HepG2 (cell line): ENCODE measurements around the gene CERS3. TPM values are rescaled to one million over a fixed set of nuclear protein-coding genes. Genes with fewer than 3 reads are reported as not detected.

Source experiments
- ATAC-seq: fragments of 200-7000 bp; cut with Tn5 transposase; 3 replicates; pipeline ENCODE4 v1.9.1; 2020; ENCODE audit warnings: mild to moderate bottlenecking, moderate library complexity
- BruUV-seq: library from RNA; stranded (reverse); fragments of 400-500 nt; replicated peaks from 2 replicates; lab custom pipeline; 2021; lab: Mats Ljungman, UMichigan
- CTCF ChIA-PET: fragments of 300-600 bp; formaldehyde crosslinking; extraction: SDS; loops from one replicate; lab custom pipeline; 2021; ENCODE audit warnings: low total read pairs, inconsistent platforms, low intra/inter-chr PET ratio; lab: Yijun Ruan, JAX
- POLR2A ChIA-PET: fragments of 350-600 bp; sonication (Branson Sonifier 250); formaldehyde crosslinking; loops from one replicate; lab custom pipeline; 2020; ENCODE audit warnings: antibody characterized with exemption, inconsistent platforms; lab: Yijun Ruan, JAX
- DNase-seq: peaks from one replicate; pipeline ENCODE4 v3.0.0-alpha.2; 2015; ENCODE audit warnings: low spot score
- FAIRE-seq: peaks from 3 replicates; lab custom pipeline; 2011; peaks lifted over from hg19 to GRCh38; lab: Jason Lieb, UNC
- H2AFZ ChIP-seq: one replicate; pipeline ENCODE4 v1.6.1; 2011; ENCODE audit warnings: low read length, inconsistent platforms
- H3K27ac ChIP-seq: fragments of 300-600 bp; 3 replicates; pipeline ENCODE4 v1.8.0; 2011; ENCODE audit warnings: mixed run types, mild to moderate bottlenecking, mixed read lengths, low read length, inconsistent platforms; ENCODE audit not compliant: insufficient read depth; ENCODE audit errors: extremely low read length
- H3K27me3 ChIP-seq, 2 experiments: fragments of 200-600 bp in 1 of 2; 2 replicates in 1 of 2; 3 replicates in 1 of 2; pipeline versions ENCODE4 v1.6.0 to v1.8.0; 2011; ENCODE audit warnings: low read length in 2 of 2, mild to moderate bottlenecking in 2 of 2, moderate library complexity in 2 of 2, inconsistent platforms in 1 of 2; ENCODE audit not compliant: insufficient read depth in 2 of 2, control insufficient read depth in 1 of 2
- H3K36me3 ChIP-seq, 2 experiments: fragments of 200-600 bp in 1 of 2; replicated peaks in 1 of 2; 2 replicates in 1 of 2; 3 replicates in 1 of 2; pipeline versions ENCODE4 v1.5.1 to v1.8.0; 2011; ENCODE audit warnings: low read length in 2 of 2, inconsistent platforms in 1 of 2; ENCODE audit not compliant: insufficient read depth in 2 of 2, control insufficient read depth in 1 of 2
- H3K4me1 ChIP-seq: 2 replicates; pipeline ENCODE4 v1.5.1; 2012; ENCODE audit warnings: low read length, inconsistent platforms; ENCODE audit not compliant: insufficient read depth
- H3K4me2 ChIP-seq: 2 replicates; pipeline ENCODE4 v1.6.0; 2011; ENCODE audit warnings: low read depth, low read length, inconsistent platforms
- H3K4me3 ChIP-seq, 3 experiments: fragments of 200-600 bp in 1 of 3; sonication (generic), shearing (Covaris generic) in 1 of 3; replicated peaks in 1 of 3; 2 replicates each; pipeline ENCODE4 v1.5.1; 2011 to 2016; ENCODE audit warnings: low read length in 3 of 3, inconsistent platforms in 2 of 3, low read depth in 2 of 3, mild to moderate bottlenecking in 2 of 3, control low read depth in 1 of 3, mixed read lengths in 1 of 3; ENCODE audit not compliant: insufficient read depth in 1 of 3
- H3K79me2 ChIP-seq: one replicate; pipeline ENCODE4 v1.6.1; 2011; ENCODE audit warnings: low read length, inconsistent platforms; ENCODE audit not compliant: insufficient read depth
- H3K9ac ChIP-seq: 2 replicates; pipeline ENCODE4 v1.6.0; 2011; ENCODE audit warnings: mild to moderate bottlenecking, low read depth, low read length, inconsistent platforms; ENCODE audit not compliant: insufficient read depth
- H3K9me3 ChIP-seq: 2 replicates; pipeline ENCODE4 v1.5.1; 2012; ENCODE audit warnings: mild to moderate bottlenecking, low read length
- H4K20me1 ChIP-seq: 2 replicates; pipeline ENCODE4 v1.6.0; 2011; ENCODE audit warnings: inconsistent platforms, mild to moderate bottlenecking, low read length, moderate library complexity; ENCODE audit not compliant: insufficient read depth
- HNRNPH1 ChIP-seq: fragments of 200-400 bp; formaldehyde crosslinking; optimal IDR thresholded peaks from 2 replicates; pipeline ENCODE3; 2017; ENCODE audit warnings: mild to moderate bottlenecking, low read depth, low read length
- KDM4B ChIP-seq: sonication (generic); formaldehyde crosslinking; IDR thresholded peaks from 2 replicates; pipeline ENCODE4 v1.4.0; 2020; ENCODE audit warnings: missing genetic modification reagents
- SPEN ChIP-seq: sonication (generic); formaldehyde crosslinking; IDR thresholded peaks from 2 replicates; pipeline ENCODE4 v1.5.1; 2020; ENCODE audit warnings: low read depth, mild to moderate bottlenecking, missing genetic modification reagents
- TAF1 ChIP-seq: sonication (generic); formaldehyde crosslinking; IDR thresholded peaks from 2 replicates; pipeline ENCODE4 v1.4.0; 2020; ENCODE audit warnings: missing genetic modification reagents
- ZNF24 ChIP-seq: fragments of 450-650 bp; IDR thresholded peaks from 2 replicates; pipeline ENCODE4 v1.6.1; 2017; ENCODE audit warnings: antibody characterized with exemption, mild to moderate bottlenecking
- ZNF34 ChIP-seq: sonication (generic); formaldehyde crosslinking; IDR thresholded peaks from 2 replicates; pipeline ENCODE4 v1.4.0; 2020; ENCODE audit warnings: mild to moderate bottlenecking, missing genetic modification reagents, borderline replicate concordance
- ZNF44 ChIP-seq: sonication (generic); formaldehyde crosslinking; IDR thresholded peaks from 2 replicates; pipeline ENCODE4 v1.5.1; 2020; ENCODE audit warnings: mild to moderate bottlenecking, missing genetic modification reagents
- ZNF652 ChIP-seq: IDR thresholded peaks from 2 replicates; pipeline ENCODE4 v1.6.1; 2016; ENCODE audit warnings: low read depth, borderline replicate concordance
- WGBS: methylation state at CpG from one replicate; pipeline ENCODE4 v1.1.6; 2017; ENCODE audit warnings: low lambda C conversion rate; 5-methylcytosine and 5-hydroxymethylcytosine counted together
- in situ Hi-C: cut with HindIII; loops from 2 replicates; pipeline ENCODE4 v1.10.0; 2017; ENCODE audit warnings: low pct_unique_long_range_greater_than_20kb; ENCODE audit not compliant: extremely low pct_ligation_motif_present
- intact Hi-C: fragments of 100-400 bp; cut with micrococcal nuclease; formaldehyde crosslinking; loops from one replicate; pipeline ENCODE4 v1.10.0; 2022; ENCODE audit not compliant: unreplicated experiment
- polyA plus RNA-seq, 8 experiments: library from polyadenylated mRNA; depleted of rRNA in 3 of 8; stranded (reverse) in 7 of 8; unstranded in 1 of 8; fragments of >200 nt; fragmentation: Illumina TruSeq in 4 of 8; extraction: Trizol in 4 of 8; gene quantifications; 2 replicates each; pipeline versions ENCODE4 v1.2.1 to v1.2.3, GENCODE V29; 2011 to 2016; ENCODE audit warnings: low read depth in 4 of 8, missing spikeins in 1 of 8, mixed read lengths in 1 of 8; ENCODE audit not compliant: insufficient read depth in 1 of 8
- total RNA-seq, 5 experiments: library from RNA; depleted of rRNA; stranded (reverse); fragments of >200 nt; fragmentation: Illumina TruSeq; extraction: Trizol; gene quantifications; 2 replicates each; pipeline ENCODE4 v1.2.3, GENCODE V29; 2016; ENCODE audit warnings: low read depth in 1 of 5
- TF ChIP-seq, protein P1 (sequence below): sonication (generic); formaldehyde crosslinking; IDR thresholded peaks from 2 replicates; pipeline ENCODE4 v1.8.0; 2023; ENCODE audit warnings: mild to moderate bottlenecking, missing genetic modification reagents
- TF ChIP-seq, protein P2 (sequence below): sonication (generic); formaldehyde crosslinking; IDR thresholded peaks from 2 replicates; pipeline ENCODE4 v1.4.0; 2020; ENCODE audit warnings: missing genetic modification reagents
- TF ChIP-seq, protein P3 (sequence below): sonication (generic); formaldehyde crosslinking; IDR thresholded peaks from 2 replicates; pipeline ENCODE4 v1.5.1; 2020; ENCODE audit warnings: mild to moderate bottlenecking, missing genetic modification reagents, moderate library complexity

The CERS3 gene
- total and polyA plus RNA-seq, 2 of the 13 experiments (the other 11 are each of a cell fraction or from before 2014, with no cell fraction given) = not detected

DNA sequence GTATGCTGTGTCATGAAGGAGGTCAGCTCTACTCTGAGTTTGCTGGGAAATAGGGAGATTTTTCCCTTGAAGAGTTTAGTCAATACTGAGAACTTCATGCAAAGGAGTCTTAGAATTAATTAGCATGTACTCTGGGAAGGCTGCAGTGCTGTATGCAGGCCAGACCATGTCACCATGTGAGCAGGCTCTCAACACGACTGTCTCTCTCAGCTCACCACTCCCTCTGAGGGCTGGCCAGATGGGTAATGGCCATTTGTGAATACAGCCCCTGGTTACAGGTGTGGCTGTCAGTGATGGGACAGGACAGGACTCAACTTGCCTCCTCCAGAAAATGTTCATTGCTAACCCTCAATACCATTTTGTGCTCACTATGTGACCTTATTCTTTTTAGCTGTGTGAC, 5.1 kb upstream of the CERS3 start:
- H2AFZ ChIP-seq = no peak overlapping the region
- in situ Hi-C loops (no loop called here), intact Hi-C loops (no loop called here)
- no peaks in the 10 kb centered on the region for H3K9me3 ChIP-seq
- H3K36me3 ChIP-seq = no peaks in the 10 kb centered on the region
- H3K4me3 ChIP-seq = no peak overlapping the region
- no peak overlapping the region for H3K9ac ChIP-seq
- no peak overlapping the region for H3K27ac ChIP-seq
- H3K4me2 ChIP-seq = no peak overlapping the region
- 0% methylated on average over 1 of the region's 1 CpG for WGBS
- no peak for ATAC-seq
- no peaks in the 10 kb centered on the region for H3K79me2 ChIP-seq
- H3K4me1 ChIP-seq = no peaks in the 10 kb centered on the region
- DNase-seq = no peak
- CTCF ChIA-PET = no interaction called here
- FAIRE-seq = no peak
- POLR2A ChIA-PET = no interaction called here
- peaks cover 3 to 31% of the 10 kb centered on the region in 2 experiments; a peak in 4 of 5 replicates for H3K27me3 ChIP-seq
- TF ChIP-seq, protein P1, sequence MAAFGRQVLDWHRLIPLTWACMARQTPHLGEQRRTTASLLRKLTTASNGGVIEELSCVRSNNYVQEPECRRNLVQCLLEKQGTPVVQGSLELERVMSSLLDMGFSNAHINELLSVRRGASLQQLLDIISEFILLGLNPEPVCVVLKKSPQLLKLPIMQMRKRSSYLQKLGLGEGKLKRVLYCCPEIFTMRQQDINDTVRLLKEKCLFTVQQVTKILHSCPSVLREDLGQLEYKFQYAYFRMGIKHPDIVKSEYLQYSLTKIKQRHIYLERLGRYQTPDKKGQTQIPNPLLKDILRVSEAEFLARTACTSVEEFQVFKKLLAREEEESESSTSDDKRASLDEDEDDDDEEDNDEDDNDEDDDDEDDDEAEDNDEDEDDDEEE = no peak
- no peak for TF ChIP-seq ZNF34
- TF ChIP-seq ZNF652 = no peak
- no peak for TF ChIP-seq KDM4B (CRISPR knock-in tag)
- no peak for TF ChIP-seq ZNF44
- TF ChIP-seq, protein P2, sequence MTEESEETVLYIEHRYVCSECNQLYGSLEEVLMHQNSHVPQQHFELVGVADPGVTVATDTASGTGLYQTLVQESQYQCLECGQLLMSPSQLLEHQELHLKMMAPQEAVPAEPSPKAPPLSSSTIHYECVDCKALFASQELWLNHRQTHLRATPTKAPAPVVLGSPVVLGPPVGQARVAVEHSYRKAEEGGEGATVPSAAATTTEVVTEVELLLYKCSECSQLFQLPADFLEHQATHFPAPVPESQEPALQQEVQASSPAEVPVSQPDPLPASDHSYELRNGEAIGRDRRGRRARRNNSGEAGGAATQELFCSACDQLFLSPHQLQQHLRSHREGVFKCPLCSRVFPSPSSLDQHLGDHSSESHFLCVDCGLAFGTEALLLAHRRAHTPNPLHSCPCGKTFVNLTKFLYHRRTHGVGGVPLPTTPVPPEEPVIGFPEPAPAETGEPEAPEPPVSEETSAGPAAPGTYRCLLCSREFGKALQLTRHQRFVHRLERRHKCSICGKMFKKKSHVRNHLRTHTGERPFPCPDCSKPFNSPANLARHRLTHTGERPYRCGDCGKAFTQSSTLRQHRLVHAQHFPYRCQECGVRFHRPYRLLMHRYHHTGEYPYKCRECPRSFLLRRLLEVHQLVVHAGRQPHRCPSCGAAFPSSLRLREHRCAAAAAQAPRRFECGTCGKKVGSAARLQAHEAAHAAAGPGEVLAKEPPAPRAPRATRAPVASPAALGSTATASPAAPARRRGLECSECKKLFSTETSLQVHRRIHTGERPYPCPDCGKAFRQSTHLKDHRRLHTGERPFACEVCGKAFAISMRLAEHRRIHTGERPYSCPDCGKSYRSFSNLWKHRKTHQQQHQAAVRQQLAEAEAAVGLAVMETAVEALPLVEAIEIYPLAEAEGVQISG (CRISPR knock-in tag) = no peak
- TF ChIP-seq SPEN (CRISPR knock-in tag) = no peak
- no peak for TF ChIP-seq TAF1 (CRISPR knock-in tag)
- no peak for TF ChIP-seq HNRNPH1
- TF ChIP-seq ZNF24 = no peak
- TF ChIP-seq, protein P3, sequence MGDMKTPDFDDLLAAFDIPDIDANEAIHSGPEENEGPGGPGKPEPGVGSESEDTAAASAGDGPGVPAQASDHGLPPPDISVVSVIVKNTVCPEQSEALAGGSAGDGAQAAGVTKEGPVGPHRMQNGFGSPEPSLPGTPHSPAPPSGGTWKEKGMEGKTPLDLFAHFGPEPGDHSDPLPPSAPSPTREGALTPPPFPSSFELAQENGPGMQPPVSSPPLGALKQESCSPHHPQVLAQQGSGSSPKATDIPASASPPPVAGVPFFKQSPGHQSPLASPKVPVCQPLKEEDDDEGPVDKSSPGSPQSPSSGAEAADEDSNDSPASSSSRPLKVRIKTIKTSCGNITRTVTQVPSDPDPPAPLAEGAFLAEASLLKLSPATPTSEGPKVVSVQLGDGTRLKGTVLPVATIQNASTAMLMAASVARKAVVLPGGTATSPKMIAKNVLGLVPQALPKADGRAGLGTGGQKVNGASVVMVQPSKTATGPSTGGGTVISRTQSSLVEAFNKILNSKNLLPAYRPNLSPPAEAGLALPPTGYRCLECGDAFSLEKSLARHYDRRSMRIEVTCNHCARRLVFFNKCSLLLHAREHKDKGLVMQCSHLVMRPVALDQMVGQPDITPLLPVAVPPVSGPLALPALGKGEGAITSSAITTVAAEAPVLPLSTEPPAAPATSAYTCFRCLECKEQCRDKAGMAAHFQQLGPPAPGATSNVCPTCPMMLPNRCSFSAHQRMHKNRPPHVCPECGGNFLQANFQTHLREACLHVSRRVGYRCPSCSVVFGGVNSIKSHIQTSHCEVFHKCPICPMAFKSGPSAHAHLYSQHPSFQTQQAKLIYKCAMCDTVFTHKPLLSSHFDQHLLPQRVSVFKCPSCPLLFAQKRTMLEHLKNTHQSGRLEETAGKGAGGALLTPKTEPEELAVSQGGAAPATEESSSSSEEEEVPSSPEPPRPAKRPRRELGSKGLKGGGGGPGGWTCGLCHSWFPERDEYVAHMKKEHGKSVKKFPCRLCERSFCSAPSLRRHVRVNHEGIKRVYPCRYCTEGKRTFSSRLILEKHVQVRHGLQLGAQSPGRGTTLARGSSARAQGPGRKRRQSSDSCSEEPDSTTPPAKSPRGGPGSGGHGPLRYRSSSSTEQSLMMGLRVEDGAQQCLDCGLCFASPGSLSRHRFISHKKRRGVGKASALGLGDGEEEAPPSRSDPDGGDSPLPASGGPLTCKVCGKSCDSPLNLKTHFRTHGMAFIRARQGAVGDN (CRISPR knock-in tag) = no peak
- H4K20me1 ChIP-seq = no peaks in the 10 kb centered on the region
- no TSS peak for BruUV-seq
